ENCODE results near the gene SLC17A7.

The SLC17A7 gene

GRCh38 chr19:49422407-49423070 lies 18.8 kb downstream of the SLC17A7 start:
- Histone ChIP-seq H3K27me3 (ENCODE audit: control insufficient read depth, insufficient read depth, low read length) (peaks cover 94% of the 10 kb centered on the region), H3K4me2 (ENCODE audit: low read length) (no peak overlapping the region), H3K4me1 (ENCODE audit: control insufficient read depth, insufficient read depth, low read length) (no peaks in the 10 kb centered on the region), H3K4me3 (ENCODE audit: low read length) (no peak overlapping the region), H3K9ac (ENCODE audit: low read depth, low read length) (no peak overlapping the region), H3K36me3 (ENCODE audit: insufficient read depth, low read length) (no peaks in the 10 kb centered on the region), H3K9me3 (replicated peaks; ENCODE audit: low read length) (no peaks in the 10 kb centered on the region)

- H3K27me3 ChIP-seq (ENCODE audit: control insufficient read depth, insufficient read depth, low read length) = peaks cover 95% of the 10 kb centered on the region
- no peaks in the 10 kb centered on the region for H3K36me3 ChIP-seq (ENCODE audit: insufficient read depth, low read length)
- H3K4me2 ChIP-seq (ENCODE audit: low read length) = no peak overlapping the region
- no peak overlapping the region for H3K9ac ChIP-seq (ENCODE audit: low read depth, low read length)
- no peaks in the 10 kb centered on the region for H3K9me3 ChIP-seq (replicated peaks; ENCODE audit: low read length)
- no peak overlapping the region for H3K4me3 ChIP-seq (ENCODE audit: low read length)
- no peaks in the 10 kb centered on the region for H3K4me1 ChIP-seq (ENCODE audit: control insufficient read depth, insufficient read depth, low read length)
Measured at GRCh38 chr19:49421878-49422202, 19.5 kb downstream of the SLC17A7 start.

- no peaks in the 10 kb centered on the region for H3K9me3 ChIP-seq (replicated peaks; ENCODE audit: low read length)
- H3K9ac ChIP-seq (ENCODE audit: low read depth, low read length) = no peak overlapping the region
- H3K27me3 ChIP-seq (ENCODE audit: control insufficient read depth, insufficient read depth, low read length) = peaks cover 95% of the 10 kb centered on the region
- no peaks in the 10 kb centered on the region for H3K36me3 ChIP-seq (ENCODE audit: insufficient read depth, low read length)
- peak overlapping the region; percentile 41 for H3K4me3 ChIP-seq (ENCODE audit: low read length)
- peak overlapping the region; percentile 55 for H3K4me2 ChIP-seq (ENCODE audit: low read length)
- no peaks in the 10 kb centered on the region for H3K4me1 ChIP-seq (ENCODE audit: control insufficient read depth, insufficient read depth, low read length)
Measured at GRCh38 chr19:49421039-49421877, 20.1 kb downstream of the SLC17A7 start.

- H3K4me3 ChIP-seq (ENCODE audit: low read length) = no peak overlapping the region
- no peaks in the 10 kb centered on the region for H3K9me3 ChIP-seq (replicated peaks; ENCODE audit: low read length)
- no peaks in the 10 kb centered on the region for H3K36me3 ChIP-seq (ENCODE audit: insufficient read depth, low read length)
- H3K4me2 ChIP-seq (ENCODE audit: low read length) = no peak overlapping the region
- no peaks in the 10 kb centered on the region for H3K4me1 ChIP-seq (ENCODE audit: control insufficient read depth, insufficient read depth, low read length)
- H3K9ac ChIP-seq (ENCODE audit: low read depth, low read length) = no peak overlapping the region
- peaks cover 92% of the 10 kb centered on the region for H3K27me3 ChIP-seq (ENCODE audit: control insufficient read depth, insufficient read depth, low read length)
Measured at GRCh38 chr19:49420227-49420626, 21.1 kb downstream of the SLC17A7 start.

- Histone ChIP-seq H3K4me2 (ENCODE audit: low read length) (no peak overlapping the region), H3K36me3 (ENCODE audit: insufficient read depth, low read length) (no peaks in the 10 kb centered on the region), H3K4me1 (ENCODE audit: control insufficient read depth, insufficient read depth, low read length) (no peaks in the 10 kb centered on the region), H3K9me3 (replicated peaks; ENCODE audit: low read length) (no peaks in the 10 kb centered on the region), H3K27me3 (ENCODE audit: control insufficient read depth, insufficient read depth, low read length) (peaks cover 88% of the 10 kb centered on the region), H3K4me3 (ENCODE audit: low read length) (no peak overlapping the region), H3K9ac (ENCODE audit: low read depth, low read length) (no peak overlapping the region)
Measured at GRCh38 chr19:49419173-49419572, 22.2 kb downstream of the SLC17A7 start.

- Histone ChIP-seq H3K4me2 (ENCODE audit: low read length) (no peak overlapping the region), H3K9me3 (replicated peaks; ENCODE audit: low read length) (no peaks in the 10 kb centered on the region), H3K36me3 (ENCODE audit: insufficient read depth, low read length) (no peaks in the 10 kb centered on the region), H3K4me3 (ENCODE audit: low read length) (no peak overlapping the region), H3K4me1 (ENCODE audit: control insufficient read depth, insufficient read depth, low read length) (no peaks in the 10 kb centered on the region), H3K27me3 (ENCODE audit: control insufficient read depth, insufficient read depth, low read length) (peaks cover 88% of the 10 kb centered on the region), H3K9ac (ENCODE audit: low read depth, low read length) (no peak overlapping the region)
Measured at GRCh38 chr19:49418511-49418910, 22.8 kb downstream of the SLC17A7 start.

- no peaks in the 10 kb centered on the region for H3K4me1 ChIP-seq (ENCODE audit: control insufficient read depth, insufficient read depth, low read length)
- H3K4me3 ChIP-seq (ENCODE audit: low read length) = no peak overlapping the region
- no peak overlapping the region for H3K9ac ChIP-seq (ENCODE audit: low read depth, low read length)
- H3K9me3 ChIP-seq (replicated peaks; ENCODE audit: low read length) = no peaks in the 10 kb centered on the region
- no peak overlapping the region for H3K4me2 ChIP-seq (ENCODE audit: low read length)
- H3K27me3 ChIP-seq (ENCODE audit: control insufficient read depth, insufficient read depth, low read length) = peaks cover 86% of the 10 kb centered on the region
- no peaks in the 10 kb centered on the region for H3K36me3 ChIP-seq (ENCODE audit: insufficient read depth, low read length)
Measured at GRCh38 chr19:49417088-49417487, 24.2 kb downstream of the SLC17A7 start.

- H3K9me3 ChIP-seq (replicated peaks; ENCODE audit: low read length) = no peaks in the 10 kb centered on the region
- no peaks in the 10 kb centered on the region for H3K36me3 ChIP-seq (ENCODE audit: insufficient read depth, low read length)
- H3K27me3 ChIP-seq (ENCODE audit: control insufficient read depth, insufficient read depth, low read length) = peaks cover 83% of the 10 kb centered on the region
- no peak overlapping the region for H3K4me3 ChIP-seq (ENCODE audit: low read length)
- no peak overlapping the region for H3K4me2 ChIP-seq (ENCODE audit: low read length)
- H3K4me1 ChIP-seq (ENCODE audit: control insufficient read depth, insufficient read depth, low read length) = no peaks in the 10 kb centered on the region
- H3K9ac ChIP-seq (ENCODE audit: low read depth, low read length) = no peak overlapping the region
Measured at GRCh38 chr19:49415810-49416200, 25.5 kb downstream of the SLC17A7 start.

GRCh38 chr19:49415102-49415809 lies 26.1 kb downstream of the SLC17A7 start:
- H3K36me3 ChIP-seq (ENCODE audit: insufficient read depth, low read length) = no peaks in the 10 kb centered on the region
- H3K4me1 ChIP-seq (ENCODE audit: control insufficient read depth, insufficient read depth, low read length) = no peaks in the 10 kb centered on the region
- no peak overlapping the region for H3K4me3 ChIP-seq (ENCODE audit: low read length)
- no peak overlapping the region for H3K9ac ChIP-seq (ENCODE audit: low read depth, low read length)
- H3K4me2 ChIP-seq (ENCODE audit: low read length) = no peak overlapping the region
- H3K27me3 ChIP-seq (ENCODE audit: control insufficient read depth, insufficient read depth, low read length) = peaks cover 78% of the 10 kb centered on the region
- H3K9me3 ChIP-seq (replicated peaks; ENCODE audit: low read length) = no peaks in the 10 kb centered on the region

GRCh38 chr19:49414256-49414655 lies 27.1 kb downstream of the SLC17A7 start:
- Histone ChIP-seq H3K9me3 (replicated peaks; ENCODE audit: low read length) (no peaks in the 10 kb centered on the region), H3K36me3 (ENCODE audit: insufficient read depth, low read length) (no peaks in the 10 kb centered on the region), H3K9ac (ENCODE audit: low read depth, low read length) (no peak overlapping the region), H3K4me2 (ENCODE audit: low read length) (no peak overlapping the region), H3K4me3 (ENCODE audit: low read length) (no peak overlapping the region), H3K4me1 (ENCODE audit: control insufficient read depth, insufficient read depth, low read length) (no peaks in the 10 kb centered on the region), H3K27me3 (ENCODE audit: control insufficient read depth, insufficient read depth, low read length) (peaks cover 69% of the 10 kb centered on the region)

GRCh38 chr19:49413348-49413747 lies 28.0 kb downstream of the SLC17A7 start:
- H3K4me1 ChIP-seq (ENCODE audit: control insufficient read depth, insufficient read depth, low read length) = no peaks in the 10 kb centered on the region
- H3K9me3 ChIP-seq (replicated peaks; ENCODE audit: low read length) = no peaks in the 10 kb centered on the region
- peaks cover 59% of the 10 kb centered on the region for H3K27me3 ChIP-seq (ENCODE audit: control insufficient read depth, insufficient read depth, low read length)
- H3K4me3 ChIP-seq (ENCODE audit: low read length) = no peak overlapping the region
- H3K9ac ChIP-seq (ENCODE audit: low read depth, low read length) = no peak overlapping the region
- H3K4me2 ChIP-seq (ENCODE audit: low read length) = no peak overlapping the region
- H3K36me3 ChIP-seq (ENCODE audit: insufficient read depth, low read length) = no peaks in the 10 kb centered on the region

All from skeletal muscle satellite cell (primary cell).